GM18870 (cell line): ENCODE data around the gene ATP8B2.

Source experiments
- ATAC-seq: cut with Tn5 transposase; IDR thresholded peaks from one replicate; pipeline ENCODE4 v1.9.1; 2021; ENCODE audit warnings: moderate library complexity; ENCODE audit not compliant: unreplicated experiment

ATP8B2 gene

DNA sequence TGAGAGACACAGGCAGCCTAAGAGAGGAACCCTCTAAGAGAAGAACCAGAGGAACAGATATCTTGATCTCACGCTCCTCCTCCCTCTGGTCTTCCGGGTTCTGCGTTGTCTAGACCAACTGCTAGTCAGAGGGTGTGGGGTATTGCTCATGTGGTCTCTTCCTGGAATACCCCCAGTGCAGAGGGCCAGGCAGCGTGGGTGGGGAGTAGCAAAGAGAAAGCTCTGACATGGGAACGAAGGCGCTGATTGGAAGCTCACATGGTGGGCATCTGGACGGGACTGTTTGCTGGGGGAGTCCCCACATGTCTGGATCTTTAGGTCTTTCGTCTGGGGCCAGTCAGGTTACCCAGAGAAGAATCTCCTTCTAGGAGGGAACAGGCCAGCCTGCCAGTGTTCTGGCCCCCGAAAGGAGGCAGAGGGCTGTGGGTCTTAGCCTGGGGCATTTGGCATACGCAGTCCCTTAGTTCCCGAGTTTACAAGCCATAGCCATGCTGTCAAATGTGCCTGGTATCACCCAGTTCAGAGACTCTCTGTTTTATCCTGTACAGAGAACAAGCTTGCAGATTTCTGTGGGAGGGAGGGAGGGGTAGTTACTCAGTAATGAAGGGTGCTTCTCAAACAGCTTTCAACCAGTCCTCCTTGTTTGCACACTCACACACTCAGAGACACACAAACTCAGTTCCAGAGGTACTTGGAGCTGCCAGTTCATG lies 61.5 kb downstream of the ATP8B2 start:
- no peak for ATAC-seq

DNA sequence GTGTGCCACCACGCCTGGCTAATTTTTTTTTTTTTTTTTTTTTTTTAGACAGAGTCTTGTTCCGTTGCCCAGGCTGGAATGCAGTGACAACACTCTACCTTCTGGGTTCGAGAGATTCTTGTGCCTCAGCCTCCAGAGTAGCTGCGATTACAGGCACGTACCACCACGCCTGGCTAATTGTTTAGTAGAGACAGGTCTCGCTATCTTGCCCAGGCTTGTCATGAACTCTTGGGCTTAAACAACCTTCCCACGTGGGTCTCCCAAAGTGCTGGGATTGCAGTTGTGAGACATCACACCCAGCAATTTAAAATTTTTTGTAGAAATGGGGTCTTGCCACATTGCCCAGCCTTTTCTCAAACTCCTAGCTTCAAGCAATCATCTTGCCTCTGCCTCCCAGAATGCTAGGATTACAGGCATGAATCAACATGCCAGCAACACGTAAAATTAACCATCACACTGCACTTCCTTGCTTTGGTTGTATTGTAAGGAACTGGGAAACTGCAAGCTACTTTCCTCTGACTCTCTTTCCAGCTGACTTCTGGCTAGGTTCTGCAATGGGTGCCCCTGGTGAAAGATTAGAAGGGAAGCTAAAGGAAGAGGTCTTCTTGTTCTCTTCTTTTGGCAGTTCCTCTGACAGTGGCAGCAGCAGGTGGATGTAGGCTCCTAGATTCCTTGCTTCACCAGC lies 65.9 kb downstream of the ATP8B2 start:
- no peak for ATAC-seq

DNA sequence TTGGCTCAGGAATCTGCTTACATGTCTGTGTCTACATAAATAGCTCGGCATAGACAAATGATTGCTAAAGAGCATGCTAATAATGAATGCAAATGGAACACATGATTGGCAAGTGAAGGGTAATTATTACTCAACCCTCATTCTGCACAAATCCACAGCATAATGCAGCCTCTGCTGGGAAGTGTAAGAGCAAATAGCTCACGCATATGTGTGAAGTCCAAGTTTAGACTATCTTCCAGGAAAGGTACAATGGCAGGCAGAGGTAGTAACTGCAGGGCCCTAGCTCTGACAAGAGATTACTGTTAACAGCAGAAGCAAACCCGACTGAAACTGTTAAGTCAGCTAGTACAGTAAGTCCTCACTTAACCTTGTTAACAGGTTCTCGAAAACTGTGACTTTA lies 72.8 kb downstream of the ATP8B2 start:
- ATAC-seq: no peak

DNA sequence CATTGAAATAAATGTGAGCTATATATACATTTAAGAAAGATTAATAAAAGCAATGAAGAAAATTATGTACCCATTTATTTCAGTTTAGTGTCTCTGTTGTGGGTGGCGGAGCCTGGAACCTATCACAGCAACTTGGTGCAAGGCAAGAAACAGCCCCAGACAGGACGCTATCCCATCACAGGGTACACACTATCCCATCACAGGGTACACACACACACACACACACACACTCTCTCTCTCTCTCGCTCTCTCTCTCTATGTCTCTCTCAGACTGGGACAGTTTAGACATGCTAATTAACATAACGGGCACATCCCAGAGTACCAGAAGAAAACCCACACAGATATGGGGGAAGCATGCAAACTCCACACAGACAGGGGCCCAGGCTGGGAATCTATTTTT lies 73.4 kb downstream of the ATP8B2 start:
- no peak for ATAC-seq

DNA sequence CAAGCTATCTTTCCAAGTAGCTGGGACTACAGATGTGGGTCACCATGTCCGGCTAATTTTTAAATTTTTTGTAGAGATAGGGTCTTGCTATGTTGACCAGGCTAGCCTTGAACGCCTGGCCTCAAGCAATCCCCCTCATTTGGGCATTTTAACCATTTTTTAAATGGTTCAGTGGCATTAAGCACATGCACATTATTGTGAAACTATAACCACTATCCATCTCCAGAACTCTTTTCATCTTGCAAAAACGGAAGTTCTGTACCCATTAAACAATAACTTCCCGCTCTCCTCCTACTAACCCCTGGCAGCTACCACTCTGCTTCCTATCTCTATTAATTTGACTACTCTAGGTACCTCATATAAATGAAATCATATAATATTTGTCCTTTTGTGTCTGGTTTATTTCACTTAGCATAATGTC lies 75.1 kb downstream of the ATP8B2 start:
- no peak for ATAC-seq
